SK-N-SH treated with all-trans-retinoic acid at 6 μM for 48 hours (cell line): ENCODE results near the gene KIRREL3.

ENCODE experiments used
- ARNTL ChIP-seq: fragments of 450-650 bp; formaldehyde crosslinking; IDR thresholded peaks from 2 replicates; pipeline ENCODE4 v1.5.0; 2020; ENCODE audit warnings: low read depth, mild to moderate bottlenecking, moderate library complexity, borderline replicate concordance
- ESRRG ChIP-seq: fragments of 250-450 bp; sonication (Bioruptor Pico); IDR thresholded peaks from 2 replicates; pipeline ENCODE4 v1.6.1; 2021; ENCODE audit warnings: mild to moderate bottlenecking
- PPARA ChIP-seq: fragments of 250-450 bp; sonication (Bioruptor Pico); IDR thresholded peaks from 2 replicates; pipeline ENCODE4 v1.5.0; 2020; ENCODE audit warnings: mild to moderate bottlenecking, borderline replicate concordance
- TCF4 ChIP-seq: fragments of 250-450 bp; sonication (Bioruptor Pico); IDR thresholded peaks from 2 replicates; pipeline ENCODE4 v1.8.0; 2021; ENCODE audit warnings: mild to moderate bottlenecking, moderate library complexity, borderline replicate concordance
- TOX ChIP-seq: fragments of 250-450 bp; sonication (Bioruptor Pico); IDR thresholded peaks from 2 replicates; pipeline ENCODE4 v1.8.0; 2021; ENCODE audit warnings: mild to moderate bottlenecking, moderate library complexity, borderline replicate concordance
- ZFP3 ChIP-seq: fragments of 250-450 bp; sonication (Bioruptor Pico); IDR thresholded peaks from 2 replicates; pipeline ENCODE4 v1.5.0; 2020; ENCODE audit warnings: mild to moderate bottlenecking, moderate library complexity
- ZNF565 ChIP-seq: fragments of 450-650 bp; formaldehyde crosslinking; conservative IDR thresholded peaks from 2 replicates; pipeline ENCODE4 v1.5.0; 2020; ENCODE audit warnings: low read depth, mild to moderate bottlenecking, moderate library complexity
- TF ChIP-seq, protein P1 (sequence below): fragments of 250-450 bp; sonication (Bioruptor Pico); IDR thresholded peaks from 2 replicates; pipeline ENCODE4 v1.5.0; 2020; ENCODE audit warnings: mild to moderate bottlenecking, moderate library complexity

DNA sequence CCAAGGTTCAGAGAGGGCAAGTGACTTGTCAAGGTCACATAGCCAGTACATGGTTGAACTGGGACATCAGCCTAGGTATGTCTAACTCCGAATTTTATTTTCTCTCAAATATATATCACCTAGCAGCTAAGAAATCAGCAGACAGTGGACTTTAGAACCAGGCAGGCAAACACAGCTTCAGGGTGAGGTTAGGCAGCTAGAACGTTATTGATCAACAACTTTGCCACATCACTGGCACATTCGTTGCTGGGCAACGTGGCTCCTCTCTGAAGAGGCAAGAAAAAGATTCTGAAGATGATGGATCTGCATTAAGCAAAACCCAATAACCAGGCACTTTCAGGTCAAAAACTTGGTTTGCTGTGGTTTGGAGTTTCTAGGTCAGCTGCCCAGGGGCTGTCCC lies 258.0 kb downstream of the KIRREL3 start:
- TF ChIP-seq TOX: no peak
- TF ChIP-seq TCF4: no peak
- TF ChIP-seq, protein P1, sequence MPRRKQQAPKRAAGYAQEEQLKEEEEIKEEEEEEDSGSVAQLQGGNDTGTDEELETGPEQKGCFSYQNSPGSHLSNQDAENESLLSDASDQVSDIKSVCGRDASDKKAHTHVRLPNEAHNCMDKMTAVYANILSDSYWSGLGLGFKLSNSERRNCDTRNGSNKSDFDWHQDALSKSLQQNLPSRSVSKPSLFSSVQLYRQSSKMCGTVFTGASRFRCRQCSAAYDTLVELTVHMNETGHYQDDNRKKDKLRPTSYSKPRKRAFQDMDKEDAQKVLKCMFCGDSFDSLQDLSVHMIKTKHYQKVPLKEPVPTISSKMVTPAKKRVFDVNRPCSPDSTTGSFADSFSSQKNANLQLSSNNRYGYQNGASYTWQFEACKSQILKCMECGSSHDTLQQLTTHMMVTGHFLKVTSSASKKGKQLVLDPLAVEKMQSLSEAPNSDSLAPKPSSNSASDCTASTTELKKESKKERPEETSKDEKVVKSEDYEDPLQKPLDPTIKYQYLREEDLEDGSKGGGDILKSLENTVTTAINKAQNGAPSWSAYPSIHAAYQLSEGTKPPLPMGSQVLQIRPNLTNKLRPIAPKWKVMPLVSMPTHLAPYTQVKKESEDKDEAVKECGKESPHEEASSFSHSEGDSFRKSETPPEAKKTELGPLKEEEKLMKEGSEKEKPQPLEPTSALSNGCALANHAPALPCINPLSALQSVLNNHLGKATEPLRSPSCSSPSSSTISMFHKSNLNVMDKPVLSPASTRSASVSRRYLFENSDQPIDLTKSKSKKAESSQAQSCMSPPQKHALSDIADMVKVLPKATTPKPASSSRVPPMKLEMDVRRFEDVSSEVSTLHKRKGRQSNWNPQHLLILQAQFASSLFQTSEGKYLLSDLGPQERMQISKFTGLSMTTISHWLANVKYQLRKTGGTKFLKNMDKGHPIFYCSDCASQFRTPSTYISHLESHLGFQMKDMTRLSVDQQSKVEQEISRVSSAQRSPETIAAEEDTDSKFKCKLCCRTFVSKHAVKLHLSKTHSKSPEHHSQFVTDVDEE (CRISPR knock-in tag): no peak
- no peak for TF ChIP-seq ESRRG (CRISPR knock-in tag)
- TF ChIP-seq ZFP3: no peak
- no peak for TF ChIP-seq ARNTL
- TF ChIP-seq ZNF565: no peak
- no peak for TF ChIP-seq PPARA (CRISPR knock-in tag)
